ENCODE data around the gene ARPC3.
"Not testable (repeated sequence)": the region's sequence is repeated elsewhere in the genome, so short reads cannot be mapped to it uniquely, and the experiment has no call there.

Gene ARPC3

DNA sequence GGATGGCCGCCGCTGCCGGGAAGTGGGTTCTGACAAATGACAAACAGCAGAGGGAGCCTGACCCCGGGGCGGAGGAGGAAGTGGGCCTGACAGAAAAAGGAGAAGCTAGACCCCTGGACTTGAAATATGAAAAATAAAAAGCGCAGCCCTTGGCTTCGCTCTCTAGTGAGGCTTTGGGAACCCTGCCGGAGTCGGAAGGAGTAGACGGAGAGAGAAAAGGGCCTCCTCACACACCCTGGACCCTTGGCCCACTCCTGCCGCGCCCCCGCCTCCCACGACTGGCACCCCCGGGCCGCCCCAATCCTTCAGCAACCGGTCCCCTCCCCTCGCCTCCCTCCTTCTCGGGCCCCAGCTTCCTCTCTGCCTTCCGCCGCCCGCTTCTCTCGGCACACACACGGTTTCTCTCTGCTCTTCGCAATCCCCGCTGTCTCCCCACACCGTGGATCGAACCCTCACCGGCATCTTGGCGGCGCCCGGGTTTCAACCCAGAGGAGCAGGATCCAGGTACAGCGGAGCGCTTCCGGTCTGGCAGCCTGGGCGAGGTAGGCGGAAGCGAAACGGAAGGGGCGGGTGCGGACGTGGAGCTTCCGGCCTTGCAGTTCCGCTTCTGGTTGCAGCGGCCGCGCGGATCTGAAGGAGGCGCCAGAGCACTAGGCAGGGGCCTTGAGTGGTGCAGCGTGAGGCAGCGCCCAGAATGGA lies at the start of gene ARPC3:
TSS of gene ARPC3 (minus strand) at position 539 of the 699 bp plus-strand sequence. CDS start at position 462, 77 bp downstream.
- DNase-seq, result peak; percentile 77

DNA sequence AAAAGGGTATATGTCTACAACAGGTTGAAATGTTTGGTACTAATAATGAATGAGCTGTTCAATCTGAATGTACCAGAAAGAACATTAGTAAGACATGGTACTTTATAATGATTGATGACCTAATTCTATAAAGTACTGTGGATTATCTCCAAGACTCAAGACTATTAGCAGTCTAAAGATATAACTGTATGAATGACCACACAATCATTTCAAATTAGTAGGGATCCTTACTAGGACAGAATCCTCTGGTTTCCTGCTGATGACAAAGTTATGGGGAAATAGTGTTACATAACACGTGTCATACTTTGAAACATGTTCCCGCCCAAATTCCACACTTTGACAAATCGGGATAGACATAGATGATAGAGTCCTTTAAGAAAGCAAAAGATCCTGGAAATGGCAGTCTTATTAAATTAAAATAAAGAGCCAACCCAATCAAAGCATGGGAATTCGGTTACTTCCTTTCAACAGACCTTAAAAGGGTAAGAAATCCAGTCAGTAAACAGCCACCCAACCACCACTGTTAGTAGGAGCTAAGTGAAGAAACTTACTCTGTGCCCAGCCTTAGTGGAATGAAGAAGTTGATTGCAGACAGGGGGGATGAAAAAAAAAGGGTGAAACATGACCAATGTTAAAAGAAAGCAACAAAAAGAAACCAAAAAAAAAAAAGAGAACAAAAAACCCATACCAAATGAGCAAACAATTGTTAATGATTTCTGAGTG lies 49.0 kb upstream of the ARPC3 start:
- DNase-seq, result no peak

DNA sequence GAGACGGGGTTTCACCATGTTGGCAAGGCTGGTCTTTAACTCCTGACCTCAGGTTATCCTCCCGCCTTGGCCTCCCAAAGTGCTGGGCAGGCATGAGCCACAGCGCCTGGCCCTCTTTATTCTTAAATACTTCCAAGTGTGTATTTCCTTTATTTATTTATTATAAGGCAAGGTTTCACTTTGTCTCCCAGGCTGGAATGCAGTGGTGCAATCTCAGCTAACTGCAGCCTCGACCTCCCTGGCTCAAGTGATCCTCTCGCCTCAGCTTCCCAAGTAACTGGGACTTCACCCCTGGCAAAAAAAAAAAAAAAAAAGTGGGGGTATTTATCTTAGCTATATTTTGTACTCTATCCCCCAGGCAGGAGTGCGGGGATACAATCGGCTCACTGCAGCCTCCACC lies 25.3 kb upstream of the ARPC3 start:
- DNase-seq, result no peak

DNA sequence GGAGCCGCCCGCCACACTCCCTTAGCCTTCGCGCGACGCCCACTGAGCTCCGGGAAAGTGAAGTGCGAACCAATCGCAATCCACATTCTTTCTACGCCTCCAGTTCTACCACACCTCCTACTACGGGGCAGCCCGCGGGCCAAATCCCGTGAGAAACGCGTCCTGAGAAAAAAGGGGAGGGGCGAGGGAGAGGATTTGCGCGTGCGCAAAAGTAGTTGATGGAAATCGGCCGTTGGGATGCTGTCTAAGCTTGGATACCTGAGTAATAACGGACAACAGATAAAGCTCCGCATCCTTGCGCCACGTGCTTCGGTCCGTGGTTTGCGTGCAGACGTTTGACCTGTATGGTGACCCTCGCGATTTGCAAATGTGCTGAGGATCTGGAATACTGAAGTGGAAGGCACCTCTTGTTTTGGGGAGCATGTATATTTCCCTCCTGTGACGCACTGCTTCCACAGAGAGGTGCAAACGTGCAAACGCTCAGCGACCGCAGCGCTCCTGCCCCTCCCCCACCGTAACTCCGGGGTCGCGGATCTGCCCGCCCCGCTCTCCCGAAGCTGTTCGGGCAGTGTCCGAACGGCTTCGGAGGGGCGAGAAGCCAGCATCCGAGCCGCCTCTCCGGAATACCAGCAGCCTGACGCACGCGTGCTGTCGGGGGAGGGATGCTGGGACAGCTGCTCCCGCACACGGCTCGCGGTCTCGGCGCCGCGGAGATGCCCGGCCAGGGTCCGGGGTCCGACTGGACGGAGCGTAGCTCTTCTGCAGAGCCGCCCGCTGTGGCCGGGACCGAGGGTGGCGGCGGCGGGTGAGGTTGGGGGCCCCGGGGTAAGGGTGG lies 18.3 kb upstream of the ARPC3 start, which contains the start of the genes FAM216A and GPN3:
TSS of gene FAM216A (plus strand) at position 632 of the 835 bp plus-strand sequence. CDS start at position 663, 31 bp downstream.
TSS of gene GPN3 (minus strand) at position 44 of the 835 bp plus-strand sequence. CDS start 54 bp downstream, outside the sequence.
- DNase-seq, result peak; percentile 94

DNA sequence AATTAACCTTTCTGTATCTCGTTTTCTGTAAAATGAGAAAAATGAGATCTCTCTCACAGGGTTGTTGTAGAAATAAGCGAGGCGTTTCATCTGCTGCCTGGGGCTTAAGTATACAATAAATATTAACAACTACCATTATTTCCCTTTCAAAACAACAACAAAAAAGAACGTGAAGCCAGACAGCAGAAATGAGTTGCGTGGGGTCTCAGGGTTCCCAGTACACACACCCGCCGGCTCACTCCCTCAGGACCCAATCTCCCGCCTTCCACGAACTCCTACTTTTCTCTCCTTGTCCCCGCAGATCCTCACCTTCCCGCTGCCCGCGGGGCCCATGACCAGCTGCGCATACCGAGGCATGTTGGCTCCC lies 17.7 kb upstream of the ARPC3 start:
- DNase-seq, result no peak

DNA sequence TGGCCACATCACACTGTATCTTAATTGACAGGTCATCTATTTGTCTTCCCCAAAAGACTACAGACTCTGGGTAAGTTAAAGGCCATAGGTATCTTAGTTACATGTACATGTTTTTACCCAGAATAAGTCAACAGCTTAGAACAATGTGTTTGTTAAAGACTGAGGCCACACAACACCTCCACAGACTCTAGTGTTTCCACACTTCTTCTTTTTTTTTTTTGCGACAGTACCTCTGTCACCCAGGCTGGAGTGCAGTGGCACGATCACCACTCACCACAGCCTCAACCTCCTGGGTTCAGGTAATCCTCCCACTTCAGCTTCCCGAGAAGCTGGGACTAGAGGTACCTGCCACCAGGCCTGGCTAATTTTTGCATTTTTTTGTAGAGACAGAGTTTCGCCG lies 16.7 kb upstream of the ARPC3 start:
- no peak for DNase-seq

DNA sequence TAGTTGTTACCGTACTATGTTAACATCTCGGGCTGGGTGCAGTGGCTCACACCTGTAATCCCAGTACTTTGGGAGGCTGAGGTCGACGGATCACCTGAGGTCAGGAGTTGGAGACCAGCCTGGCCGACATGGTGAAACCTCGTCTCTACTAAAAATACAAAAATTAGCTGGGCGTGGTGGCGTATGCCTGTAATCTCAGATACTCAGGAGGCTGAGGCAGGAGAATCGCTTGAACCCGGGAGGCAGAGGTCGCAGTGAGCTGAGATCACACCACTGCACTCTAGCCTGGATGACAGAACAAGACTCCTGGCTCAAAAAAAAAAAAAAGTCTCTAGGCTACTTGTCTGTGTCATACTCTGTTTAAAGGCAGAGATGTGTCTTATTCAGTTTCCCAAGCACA lies 15.6 kb upstream of the ARPC3 start:
- not testable (repeated sequence) for DNase-seq

DNA sequence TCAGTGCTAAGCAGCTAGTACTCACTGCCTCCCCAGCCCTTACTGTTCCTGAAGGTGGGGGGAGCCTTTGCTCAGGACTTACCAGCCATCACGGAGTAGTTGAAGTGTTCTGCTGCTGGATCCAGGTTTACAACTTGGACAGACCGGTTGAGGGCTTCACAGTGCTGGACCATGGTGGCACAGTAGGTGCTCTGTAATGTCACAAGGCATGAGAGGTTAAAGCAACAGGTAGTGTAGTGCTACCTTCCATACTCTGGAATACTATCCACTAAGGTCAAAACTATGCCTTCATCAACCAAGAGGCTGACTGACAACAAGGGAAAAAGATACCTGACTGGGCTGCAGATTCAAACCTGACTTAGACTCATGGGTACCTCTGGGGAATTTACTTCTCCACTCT lies 14.9 kb upstream of the ARPC3 start:
- DNase-seq, result no peak

DNA sequence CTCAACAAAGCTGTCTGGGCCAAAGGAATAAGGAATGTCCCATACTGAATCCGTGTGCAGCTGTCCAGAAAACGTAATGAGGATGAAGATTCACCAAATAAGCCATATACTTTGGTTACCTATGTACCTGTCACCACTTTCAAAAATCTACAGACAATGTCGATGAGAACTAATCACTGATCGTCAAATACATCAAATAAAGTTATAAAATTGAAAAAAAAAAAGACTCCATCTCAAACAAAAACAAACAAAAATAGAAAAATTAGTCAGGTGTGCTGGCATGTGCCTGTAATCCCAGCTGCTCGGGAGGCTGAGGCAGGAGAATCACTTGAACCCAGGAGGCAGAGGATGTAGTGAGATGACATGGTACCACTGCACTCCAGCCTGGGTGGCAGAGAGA lies 11.1 kb upstream of the ARPC3 start:
- DNase-seq, result not testable (repeated sequence)

DNA sequence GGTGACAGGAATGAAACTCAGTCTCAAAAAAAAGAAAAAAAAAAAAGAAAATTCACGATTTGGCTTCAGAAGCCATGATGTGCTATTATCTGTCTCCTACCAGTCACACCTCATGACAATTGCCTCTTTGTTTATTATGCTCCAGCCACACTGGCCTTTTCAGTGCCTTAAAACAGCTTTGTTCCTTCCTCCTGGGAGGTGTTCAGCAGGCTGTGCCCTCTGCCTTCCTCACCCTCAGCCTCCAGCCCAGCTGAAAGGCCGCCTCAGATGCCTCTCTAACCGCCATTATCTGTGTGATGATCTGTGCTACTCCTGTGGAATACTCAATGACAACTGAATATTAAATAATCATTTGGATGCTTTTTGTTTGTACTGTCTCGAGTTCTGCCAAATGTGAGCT lies 8.6 kb upstream of the ARPC3 start:
- no peak for DNase-seq

DNA sequence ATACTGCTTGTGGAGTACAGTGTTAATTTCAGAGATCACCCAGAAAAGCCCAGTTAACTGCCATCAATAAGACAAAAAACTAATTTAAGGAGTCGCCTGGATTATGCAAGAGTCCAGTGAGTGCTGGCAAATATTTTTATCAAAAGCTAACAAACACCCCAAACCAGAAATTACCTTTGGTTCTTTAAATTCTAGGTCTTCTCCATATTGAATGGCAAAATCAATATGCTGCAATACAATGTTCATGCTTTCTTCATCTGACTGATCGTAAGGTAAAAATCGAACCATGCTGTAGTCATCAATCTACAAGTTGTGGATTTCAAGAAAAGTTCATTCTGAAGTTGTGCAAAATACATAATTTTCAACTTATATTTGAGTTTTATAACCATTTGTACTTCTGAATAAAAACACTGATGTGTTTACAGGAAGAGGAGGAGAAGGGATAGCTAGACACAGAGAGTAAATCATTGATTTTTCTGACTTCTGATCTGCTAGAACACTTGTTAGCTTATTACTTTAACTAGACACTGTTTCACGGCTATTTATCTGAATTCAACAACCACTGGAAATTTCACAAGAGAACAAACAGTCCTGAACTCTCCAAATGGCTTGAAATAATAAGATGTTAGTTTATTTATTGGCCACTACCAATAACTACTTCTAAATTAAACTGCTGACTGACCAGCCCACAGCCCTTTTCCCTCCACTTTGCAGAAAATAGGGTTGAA lies 3.6 kb upstream of the ARPC3 start:
- no peak for DNase-seq

DNA sequence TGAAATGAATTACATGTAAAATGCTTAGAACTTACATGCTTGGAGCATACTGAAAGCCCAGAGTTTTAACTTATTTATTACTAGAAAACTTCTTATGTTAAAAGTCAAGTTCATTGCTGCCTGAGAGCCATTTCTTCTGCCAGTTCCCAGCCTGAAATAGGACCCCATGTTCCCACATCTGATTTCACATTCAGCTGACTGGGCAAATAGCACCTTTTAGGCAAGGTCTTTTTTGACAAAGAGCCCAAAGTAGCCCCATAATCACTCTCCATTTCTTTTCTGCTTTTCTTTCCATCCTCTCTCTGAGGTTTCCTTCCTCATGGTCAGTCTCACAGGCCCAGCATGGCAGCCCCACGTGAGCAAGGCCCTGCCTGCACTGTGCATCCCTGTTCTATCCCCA lies 1.1 kb upstream of the ARPC3 start:
- DNase-seq, result no peak

DNA sequence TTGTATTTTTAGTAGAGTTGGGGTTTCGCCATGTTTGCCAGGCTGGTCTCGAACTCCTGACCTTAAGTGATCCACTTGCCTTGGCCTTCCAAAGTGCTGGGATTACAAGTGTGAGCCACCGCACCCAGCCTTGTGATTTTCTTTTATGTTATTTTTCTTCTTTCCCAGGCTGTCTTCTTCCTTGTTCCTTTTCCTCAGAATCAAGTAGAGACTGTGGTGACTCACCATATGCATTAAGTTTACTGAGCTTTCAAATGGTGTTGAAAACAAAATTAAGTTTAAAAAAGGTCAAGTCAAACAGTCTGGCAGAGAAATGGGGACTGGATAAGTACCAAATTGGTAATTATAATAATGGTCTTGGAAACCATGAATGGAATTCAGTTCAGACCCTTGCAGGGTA lies 5.7 kb downstream of the ARPC3 start:
- no peak for DNase-seq

DNA sequence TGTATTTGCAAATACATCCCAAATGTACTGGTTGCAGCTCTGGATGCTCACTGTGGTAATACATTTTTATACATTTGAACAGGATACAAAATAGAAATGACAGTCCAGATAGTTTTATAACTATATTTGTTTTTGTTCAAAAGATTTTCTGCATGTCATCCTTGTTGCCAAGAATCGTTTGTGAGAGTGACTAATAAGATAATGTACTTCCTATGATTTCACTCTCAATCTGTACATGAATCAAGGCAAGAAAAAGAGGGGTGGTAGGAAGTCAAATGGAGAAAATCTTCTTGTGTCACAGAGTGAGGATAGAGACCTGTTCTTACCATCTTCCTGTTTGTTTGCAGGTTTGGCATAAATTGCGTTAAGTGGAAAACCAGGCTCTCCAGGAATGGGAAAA lies 13.9 kb downstream of the ARPC3 start:
- no peak for DNase-seq

DNA sequence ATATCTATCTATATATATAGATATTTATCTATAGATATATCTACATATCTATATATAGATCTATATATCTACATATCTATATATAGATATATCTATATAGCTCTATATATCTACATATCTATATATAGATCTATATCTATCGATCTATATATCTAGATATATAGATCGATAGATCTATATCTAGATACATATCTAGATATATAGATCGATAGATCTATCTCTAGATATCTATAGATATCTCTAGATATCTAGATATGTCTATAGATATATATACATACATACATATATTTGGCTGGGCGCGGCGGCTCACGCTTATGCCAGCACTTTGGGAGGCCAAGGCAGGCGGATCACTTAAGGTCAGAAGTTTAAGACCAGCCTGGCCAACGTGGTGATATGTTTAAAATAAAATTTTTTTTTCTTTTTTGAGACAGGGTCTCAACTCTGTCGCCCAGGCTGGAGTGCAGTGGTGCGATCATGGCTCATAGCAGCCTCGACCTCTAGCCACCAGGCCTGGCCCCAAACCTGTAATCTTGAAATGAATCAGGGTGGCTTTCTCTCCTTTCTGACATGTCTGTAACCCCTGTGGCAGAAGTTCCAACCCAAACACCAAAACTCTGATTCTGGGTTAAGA lies 18.1 kb downstream of the ARPC3 start:
- DNase-seq, result no peak

DNA sequence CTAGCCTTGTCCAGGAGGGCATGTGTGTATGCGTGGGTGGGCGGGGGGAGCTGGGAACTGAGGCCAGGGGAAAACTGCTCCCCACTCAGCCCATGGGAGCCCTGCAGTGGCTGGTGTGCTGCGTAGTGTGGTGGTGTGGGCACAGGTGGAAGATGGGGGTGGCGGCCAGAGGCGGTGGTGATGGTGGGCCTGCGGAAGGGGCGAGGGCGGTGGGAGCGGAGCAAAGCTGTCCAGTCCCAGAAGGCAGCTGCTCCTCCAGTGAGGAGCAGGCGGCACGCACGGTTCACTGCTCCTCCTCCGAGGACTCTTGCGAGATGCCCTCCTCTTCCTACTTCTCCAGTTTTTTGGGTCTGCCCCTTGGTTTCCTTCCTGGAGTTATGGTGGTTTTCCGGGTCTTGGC lies 20.5 kb downstream of the ARPC3 start:
- not testable (repeated sequence) for DNase-seq

DNA sequence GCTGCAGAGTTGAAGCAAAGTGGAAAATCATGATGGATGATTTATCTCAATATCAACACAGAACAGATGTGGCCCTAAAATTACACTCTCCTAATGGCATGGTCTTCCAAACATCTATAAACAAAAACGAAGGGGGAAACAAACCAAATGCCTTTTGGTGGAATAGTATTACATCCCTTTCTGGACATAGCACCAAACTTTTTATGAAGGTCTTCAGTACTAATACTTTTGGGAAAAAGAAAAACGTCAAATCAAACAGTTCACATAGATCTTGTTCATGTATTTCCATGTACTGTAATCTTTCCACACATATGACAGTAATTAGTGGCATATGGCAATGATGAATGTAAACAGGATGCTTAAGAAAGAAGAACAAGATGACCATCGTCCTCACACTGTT lies 23.7 kb downstream of the ARPC3 start:
- peak; percentile 16 for DNase-seq

DNA sequence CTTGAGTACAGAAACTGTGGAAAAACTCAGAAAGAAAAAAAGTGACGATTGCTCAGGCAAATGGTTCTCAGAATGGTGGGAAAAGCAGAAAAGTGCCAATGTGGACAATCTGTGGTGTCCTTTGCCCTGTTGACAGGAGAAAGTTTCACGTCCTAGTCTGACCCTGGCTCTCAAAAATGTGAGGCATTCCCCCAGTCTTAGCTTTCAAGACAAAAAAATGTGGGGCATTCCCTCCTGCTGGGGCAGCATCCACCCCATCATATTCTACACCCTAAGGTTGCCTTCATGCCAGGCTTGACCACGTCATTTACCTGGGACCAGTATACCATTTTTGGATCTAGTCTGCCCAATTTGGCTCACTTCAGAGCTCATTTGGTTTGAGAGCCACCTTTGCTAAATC lies 25.9 kb downstream of the ARPC3 start:
- DNase-seq, result no peak

DNA sequence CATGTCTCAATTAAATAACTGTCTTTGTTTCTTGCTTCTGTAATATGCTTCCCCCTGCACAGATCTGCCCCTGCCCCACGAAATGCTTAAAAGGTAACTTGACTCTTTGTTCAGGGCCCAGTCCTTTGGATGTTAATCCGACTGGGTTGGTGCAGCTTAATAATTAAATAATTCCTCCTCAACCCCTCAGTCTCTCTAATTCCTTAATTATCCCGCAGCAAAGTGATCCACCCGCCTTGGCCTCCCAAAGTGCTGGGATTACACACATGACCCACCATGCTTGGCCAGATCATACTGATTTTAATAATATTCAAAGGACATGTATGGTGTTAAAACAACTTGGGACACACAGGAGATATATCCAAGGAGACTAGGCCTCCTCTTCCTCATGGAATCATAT lies 28.4 kb downstream of the ARPC3 start:
- DNase-seq, result no peak

DNA sequence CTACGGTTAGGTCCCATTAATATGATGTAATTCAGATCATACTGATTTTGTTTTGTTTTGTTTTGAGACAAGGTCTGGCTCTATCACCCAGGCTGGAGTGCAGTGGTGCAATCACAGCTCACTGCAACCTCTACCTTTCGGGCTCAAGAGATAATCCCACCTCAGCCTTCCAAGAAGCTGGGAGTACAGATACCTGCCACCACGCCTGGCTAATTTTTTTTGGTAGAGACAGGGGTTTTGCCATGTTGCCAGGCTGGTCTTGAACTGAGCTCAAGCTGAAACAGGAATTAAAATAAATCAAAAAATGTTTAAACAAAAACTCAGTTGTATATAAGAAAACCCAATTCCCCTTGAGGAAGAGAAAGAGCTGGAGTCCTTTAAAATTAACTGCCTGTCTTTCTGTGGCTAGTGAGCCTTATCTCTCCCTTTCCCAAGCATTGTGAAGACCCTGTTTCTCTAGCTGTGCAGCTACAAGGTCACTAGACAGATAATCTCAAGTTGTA lies 28.9 kb downstream of the ARPC3 start:
- no peak for DNase-seq

DNA sequence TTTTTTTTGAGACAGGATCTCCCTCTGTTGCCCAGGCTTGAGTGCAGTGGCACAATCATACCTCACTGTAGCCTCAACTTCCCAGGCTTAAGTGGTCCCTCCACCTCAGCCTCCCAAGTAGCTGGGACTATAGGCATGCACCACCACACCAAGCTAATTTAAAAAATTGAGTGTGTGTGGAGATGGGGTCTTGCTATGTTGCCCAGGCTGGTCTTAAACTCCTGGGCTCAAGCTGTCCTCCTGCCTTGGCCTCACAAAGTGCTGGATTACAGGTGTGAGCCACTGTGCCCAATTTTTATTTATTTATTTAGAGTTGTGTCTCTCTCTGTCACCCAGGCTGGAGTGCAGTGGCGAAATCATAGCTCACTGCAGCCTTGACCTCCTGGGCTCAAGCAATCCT lies 29.5 kb downstream of the ARPC3 start:
- DNase-seq, result not testable (repeated sequence)

DNA sequence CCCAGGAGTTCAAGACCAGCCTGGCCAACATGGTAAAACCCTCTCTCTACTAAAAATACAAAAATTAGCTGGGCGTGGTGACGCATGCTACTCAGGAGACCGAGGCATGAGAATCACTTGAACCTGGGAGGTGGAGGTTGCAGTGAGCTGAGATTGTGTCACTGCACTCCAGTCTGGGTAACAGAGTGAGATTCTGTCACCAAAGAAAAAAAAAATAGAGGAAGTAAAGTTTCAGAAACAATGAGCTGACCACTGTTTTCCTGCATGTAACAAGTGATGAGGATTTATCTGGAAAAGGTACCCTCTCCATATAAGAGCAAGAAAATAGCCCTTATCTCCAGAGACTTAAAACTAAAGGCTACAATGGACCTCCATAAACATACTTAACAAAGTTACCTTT lies 33.0 kb downstream of the ARPC3 start:
- DNase-seq, result not testable (repeated sequence)

All from NCI-H1694 treated with DMSO at 0.1 percent for 48 hours (cell line).